ENCODE measurements around the gene CYBA. TPM values are rescaled to one million over a fixed set of nuclear protein-coding genes. Genes with fewer than 3 reads are reported as not detected.

Gene CYBA
- total RNA-seq, 2 donors from 2014 or later = 368 to 389 TPM

DNA sequence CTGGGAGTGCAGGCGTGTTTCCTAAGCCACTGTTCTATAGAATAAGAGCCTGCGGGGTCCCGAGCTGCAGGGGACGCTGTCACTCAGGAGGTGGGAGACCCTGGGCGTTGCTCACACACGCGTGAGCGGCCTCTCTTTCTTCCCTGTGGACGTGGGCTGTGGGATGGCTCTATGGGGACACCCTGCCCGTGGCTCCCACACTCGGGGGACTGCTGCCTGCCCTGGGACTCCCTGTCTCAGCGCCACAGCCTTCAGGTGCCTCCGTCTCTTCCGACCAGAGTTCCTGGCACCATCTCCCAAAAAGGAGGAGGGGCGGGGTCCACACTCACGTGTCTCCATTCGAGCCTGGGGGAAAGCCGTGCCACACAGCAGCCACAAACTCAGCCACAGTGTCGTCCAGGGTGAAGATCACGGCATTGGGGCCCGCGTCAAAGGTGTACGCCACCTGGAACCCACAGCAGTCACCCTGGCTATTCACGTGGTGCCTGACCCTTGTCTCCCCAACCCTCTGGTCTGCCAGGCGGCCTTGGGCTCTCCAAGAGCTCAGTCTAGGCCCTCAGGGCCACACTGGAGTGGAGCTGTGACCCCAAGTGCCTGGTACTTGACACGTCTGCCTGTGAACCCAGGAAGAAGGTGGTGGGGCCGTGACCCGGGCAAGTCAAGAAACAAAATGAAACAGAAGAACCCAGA lies 3.7 kb upstream of the CYBA start:
- H3K4me1 ChIP-seq = peaks cover 8% of the 10 kb centered on the region
- no peak overlapping the region for H3K27ac ChIP-seq
- no peaks in the 10 kb centered on the region for H3K9me3 ChIP-seq
- no peaks in the 10 kb centered on the region for H3K36me3 ChIP-seq
- TF ChIP-seq, protein P1, sequence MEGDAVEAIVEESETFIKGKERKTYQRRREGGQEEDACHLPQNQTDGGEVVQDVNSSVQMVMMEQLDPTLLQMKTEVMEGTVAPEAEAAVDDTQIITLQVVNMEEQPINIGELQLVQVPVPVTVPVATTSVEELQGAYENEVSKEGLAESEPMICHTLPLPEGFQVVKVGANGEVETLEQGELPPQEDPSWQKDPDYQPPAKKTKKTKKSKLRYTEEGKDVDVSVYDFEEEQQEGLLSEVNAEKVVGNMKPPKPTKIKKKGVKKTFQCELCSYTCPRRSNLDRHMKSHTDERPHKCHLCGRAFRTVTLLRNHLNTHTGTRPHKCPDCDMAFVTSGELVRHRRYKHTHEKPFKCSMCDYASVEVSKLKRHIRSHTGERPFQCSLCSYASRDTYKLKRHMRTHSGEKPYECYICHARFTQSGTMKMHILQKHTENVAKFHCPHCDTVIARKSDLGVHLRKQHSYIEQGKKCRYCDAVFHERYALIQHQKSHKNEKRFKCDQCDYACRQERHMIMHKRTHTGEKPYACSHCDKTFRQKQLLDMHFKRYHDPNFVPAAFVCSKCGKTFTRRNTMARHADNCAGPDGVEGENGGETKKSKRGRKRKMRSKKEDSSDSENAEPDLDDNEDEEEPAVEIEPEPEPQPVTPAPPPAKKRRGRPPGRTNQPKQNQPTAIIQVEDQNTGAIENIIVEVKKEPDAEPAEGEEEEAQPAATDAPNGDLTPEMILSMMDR (IDR thresholded peaks at IDR 0.05) = no peak
- intact Hi-C loops (cut with DNase I) = no loop called here
- H3K27me3 ChIP-seq = no peaks in the 10 kb centered on the region
- no peak overlapping the region for H3K4me3 ChIP-seq
- H3K9ac ChIP-seq (ENCODE audit: low read depth in 2 of 2, low read length in 2 of 2) = no peak overlapping the region
- DNase-seq = no peak

DNA sequence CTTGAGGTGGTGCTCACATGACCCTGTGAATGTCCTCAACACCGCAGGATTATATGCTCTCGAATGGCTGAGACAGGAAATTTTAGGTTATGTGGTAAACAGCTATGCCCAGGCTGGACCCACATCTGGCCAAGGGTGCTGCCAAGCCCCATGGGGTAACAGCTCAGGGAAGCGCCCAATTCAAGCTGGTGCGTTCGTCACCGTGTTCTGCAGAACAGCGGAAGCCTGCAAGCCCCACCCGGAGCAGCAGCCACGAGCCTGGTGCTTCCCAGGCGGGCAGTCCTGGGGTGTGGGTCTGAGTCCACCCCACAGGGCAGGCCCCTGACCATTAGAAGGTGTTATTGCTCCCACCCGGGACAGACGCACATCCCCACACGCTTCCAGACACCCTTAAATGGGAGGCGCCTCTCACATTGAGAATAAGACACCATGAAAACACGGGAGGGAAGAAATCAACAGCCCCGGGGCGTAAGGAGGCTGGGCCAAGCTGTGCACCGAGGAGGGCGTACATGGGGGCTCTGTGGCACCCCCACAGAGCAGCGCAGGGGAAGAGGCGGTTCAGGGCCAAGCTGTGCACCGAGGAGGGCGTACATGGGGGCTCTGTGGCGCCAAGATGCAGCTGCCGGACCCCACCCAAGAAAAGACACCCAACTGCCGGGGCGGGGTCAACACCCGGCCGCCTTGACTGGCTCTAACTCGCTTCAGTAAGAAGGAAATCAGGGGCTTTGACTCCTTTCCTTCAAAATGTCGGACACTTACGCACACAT lies 2.9 kb upstream of the CYBA start:
- H3K4me1 ChIP-seq = peaks cover 8% of the 10 kb centered on the region
- TF ChIP-seq, protein P1 (IDR thresholded peaks at IDR 0.05) = no peak
- intact Hi-C loops (cut with DNase I) = no loop called here
- DNase-seq = no peak
- no peaks in the 10 kb centered on the region for H3K9me3 ChIP-seq
- no peaks in the 10 kb centered on the region for H3K36me3 ChIP-seq
- no peaks in the 10 kb centered on the region for H3K27me3 ChIP-seq
- H3K27ac ChIP-seq = no peak overlapping the region
- no peak overlapping the region for H3K9ac ChIP-seq (ENCODE audit: low read depth in 2 of 2, low read length in 2 of 2)
- no peak overlapping the region for H3K4me3 ChIP-seq

DNA sequence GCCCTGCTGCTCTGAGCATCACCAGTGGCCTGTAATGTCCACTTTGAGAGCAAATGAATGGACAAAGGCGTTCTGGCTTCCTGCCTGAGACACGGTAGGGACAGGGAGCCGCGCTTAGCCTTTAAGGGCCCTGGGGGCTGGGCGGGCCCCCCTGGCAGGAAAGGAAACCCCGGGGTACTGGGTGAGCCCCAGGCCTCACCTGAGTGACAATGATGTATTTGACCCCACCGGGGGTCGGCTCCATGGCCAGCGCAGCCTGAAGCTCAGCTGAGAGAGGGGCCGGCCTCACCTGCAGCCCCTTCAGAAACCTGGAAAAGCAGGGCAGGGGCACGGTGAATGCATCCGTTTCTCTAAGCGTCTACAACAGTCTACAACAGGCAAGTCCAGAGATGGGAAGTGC lies 2.2 kb upstream of the CYBA start:
- TF ChIP-seq, protein P1 (IDR thresholded peaks at IDR 0.05) = no peak
- no peak for DNase-seq

DNA sequence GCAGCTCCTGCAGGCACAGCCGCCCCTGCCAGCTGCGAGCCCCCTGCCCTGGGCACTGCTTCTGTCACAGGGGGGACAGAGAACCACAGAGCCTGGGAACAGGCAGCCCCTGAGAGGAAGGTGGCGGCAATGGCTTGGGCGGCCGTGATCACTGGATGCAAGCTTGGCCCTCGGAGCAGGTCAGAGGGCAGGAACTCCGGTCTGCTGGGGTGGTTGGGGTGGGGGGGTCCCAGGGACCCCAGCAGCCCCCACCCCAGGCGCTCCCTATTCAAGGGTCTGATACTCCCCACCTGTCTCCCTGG lies 1.9 kb upstream of the CYBA start:
- Histone ChIP-seq H3K27me3 (no peaks in the 10 kb centered on the region), H3K27ac (no peak overlapping the region), H3K4me3 (no peak overlapping the region), H3K4me1 (peaks cover 8% of the 10 kb centered on the region), H3K9ac (ENCODE audit: low read depth in 2 of 2, low read length in 2 of 2) (no peak overlapping the region), H3K36me3 (no peaks in the 10 kb centered on the region), H3K9me3 (no peaks in the 10 kb centered on the region)
- TF ChIP-seq, protein P1 (IDR thresholded peaks at IDR 0.05) = no peak
- intact Hi-C loops (cut with DNase I) = no loop called here
- no peak for DNase-seq

More for the DNA sequence above, 2.2 kb upstream of the CYBA start:
- H3K4me1 ChIP-seq = peaks cover 8% of the 10 kb centered on the region
- H3K36me3 ChIP-seq = no peaks in the 10 kb centered on the region
- H3K4me3 ChIP-seq = no peak overlapping the region
- intact Hi-C loops (cut with DNase I) = no loop called here
- H3K9ac ChIP-seq (ENCODE audit: low read depth in 2 of 2, low read length in 2 of 2) = no peak overlapping the region
- H3K27ac ChIP-seq = no peak overlapping the region
- no peaks in the 10 kb centered on the region for H3K27me3 ChIP-seq
- H3K9me3 ChIP-seq = no peaks in the 10 kb centered on the region

DNA sequence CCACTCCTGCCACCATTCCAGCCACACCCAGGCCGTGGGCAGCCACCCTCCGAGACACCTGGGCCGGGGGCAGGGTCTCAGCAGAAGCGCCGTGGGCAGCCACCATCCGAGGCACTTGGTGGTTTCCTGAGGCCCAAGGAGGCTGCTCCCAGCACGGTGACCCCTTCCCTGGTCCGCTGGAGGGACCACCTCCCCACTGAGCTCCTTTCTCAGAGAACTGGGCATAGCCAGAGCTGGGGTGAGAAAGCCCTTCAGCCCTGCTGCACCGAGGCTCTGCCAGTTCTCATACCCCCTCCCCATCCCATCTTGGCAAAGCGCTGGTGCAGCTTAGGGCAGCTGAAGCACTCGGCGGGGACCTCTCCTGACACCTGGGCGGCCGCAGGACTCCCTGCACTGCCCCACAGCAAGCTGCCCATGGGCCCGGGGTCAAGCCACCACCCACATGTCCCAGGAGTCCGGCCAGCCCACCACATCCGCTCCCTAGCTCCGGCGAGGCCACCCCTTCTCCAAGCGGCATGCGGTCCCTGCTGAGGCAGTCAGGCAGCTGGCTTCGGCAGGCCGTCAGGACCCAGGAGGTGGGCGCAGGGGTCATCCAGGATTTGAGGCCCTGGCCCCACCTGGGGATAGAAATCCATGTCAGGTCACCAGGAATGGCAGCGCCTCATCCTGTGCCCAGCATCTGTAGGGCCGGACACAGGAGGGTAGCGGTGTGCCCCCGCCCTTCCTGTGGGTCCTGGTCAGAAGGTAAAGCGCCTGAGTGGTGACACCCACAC lies 1.3 kb upstream of the CYBA start:
- TF ChIP-seq, protein P1 (IDR thresholded peaks at IDR 0.05) = no peak
- Histone ChIP-seq H3K9me3 (no peaks in the 10 kb centered on the region), H3K27ac (peak overlapping the region; percentile 88), H3K4me3 (no peak overlapping the region), H3K27me3 (no peaks in the 10 kb centered on the region), H3K4me1 (peaks cover 8% of the 10 kb centered on the region), H3K9ac (ENCODE audit: low read depth in 2 of 2, low read length in 2 of 2) (peak overlapping the region in 1 of 2 donors; percentile 58), H3K36me3 (no peaks in the 10 kb centered on the region)
- intact Hi-C loops (cut with DNase I) = no loop called here
- no peak for DNase-seq
